Measurements from ENCODE around the gene SIMC1.
"Not testable (repeated sequence)": the region's sequence is repeated elsewhere in the genome, so short reads cannot be mapped to it uniquely, and the experiment has no call there.

The SIMC1 gene

DNA sequence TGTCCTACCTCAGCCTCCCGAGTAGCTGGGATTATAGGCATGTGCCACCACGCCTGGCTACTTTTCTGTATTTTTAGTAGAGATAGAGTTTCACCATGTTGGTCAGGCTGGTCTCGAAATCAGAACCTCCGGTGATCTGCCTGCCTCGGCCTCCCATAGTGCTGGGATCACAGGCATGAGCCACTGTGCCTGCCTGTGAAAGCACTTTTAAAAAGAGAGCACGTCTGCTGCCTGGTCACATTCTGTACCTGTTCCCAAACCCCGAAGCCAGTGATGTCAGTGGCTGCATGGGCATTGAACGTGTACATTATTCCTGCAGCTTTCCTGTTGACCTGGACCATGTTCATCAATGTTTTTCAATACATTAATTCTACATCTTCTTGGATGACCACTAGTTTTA lies 35.1 kb upstream of the SIMC1 start:
- DNase-seq (no peak), ATAC-seq (ENCODE audit: insufficient read depth, low read depth) (no peak)
- TF ChIP-seq, protein P1, sequence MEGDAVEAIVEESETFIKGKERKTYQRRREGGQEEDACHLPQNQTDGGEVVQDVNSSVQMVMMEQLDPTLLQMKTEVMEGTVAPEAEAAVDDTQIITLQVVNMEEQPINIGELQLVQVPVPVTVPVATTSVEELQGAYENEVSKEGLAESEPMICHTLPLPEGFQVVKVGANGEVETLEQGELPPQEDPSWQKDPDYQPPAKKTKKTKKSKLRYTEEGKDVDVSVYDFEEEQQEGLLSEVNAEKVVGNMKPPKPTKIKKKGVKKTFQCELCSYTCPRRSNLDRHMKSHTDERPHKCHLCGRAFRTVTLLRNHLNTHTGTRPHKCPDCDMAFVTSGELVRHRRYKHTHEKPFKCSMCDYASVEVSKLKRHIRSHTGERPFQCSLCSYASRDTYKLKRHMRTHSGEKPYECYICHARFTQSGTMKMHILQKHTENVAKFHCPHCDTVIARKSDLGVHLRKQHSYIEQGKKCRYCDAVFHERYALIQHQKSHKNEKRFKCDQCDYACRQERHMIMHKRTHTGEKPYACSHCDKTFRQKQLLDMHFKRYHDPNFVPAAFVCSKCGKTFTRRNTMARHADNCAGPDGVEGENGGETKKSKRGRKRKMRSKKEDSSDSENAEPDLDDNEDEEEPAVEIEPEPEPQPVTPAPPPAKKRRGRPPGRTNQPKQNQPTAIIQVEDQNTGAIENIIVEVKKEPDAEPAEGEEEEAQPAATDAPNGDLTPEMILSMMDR (IDR thresholded peaks at IDR 0.05; ENCODE audit: borderline replicate concordance, extremely low read depth, low read length, poor library complexity, severe bottlenecking), result no peak
- TF ChIP-seq EZH2 (IDR thresholded peaks at IDR 0.05; ENCODE audit: borderline replicate concordance, low read depth, low read length, severe bottlenecking), result no peak
- Histone ChIP-seq H2AFZ (ENCODE audit: low read depth, low read length) (no peak overlapping the region), H4K20me1 (ENCODE audit: insufficient read depth, low read length) (no peaks in the 10 kb centered on the region), H3K4me2 (ENCODE audit: insufficient read depth, low read length) (no peak overlapping the region), H3K4me1 (ENCODE audit: insufficient read depth, low read length) (no peaks in the 10 kb centered on the region), H3K27ac (ENCODE audit: low read length) (no peak overlapping the region), H3K27me3 (ENCODE audit: insufficient read depth, low read length, poor library complexity) (no peaks in the 10 kb centered on the region), H3K9me3 (ENCODE audit: insufficient read depth, low read length, severe bottlenecking) (no peaks in the 10 kb centered on the region), H3K79me2 (ENCODE audit: insufficient read depth, low read length) (no peaks in the 10 kb centered on the region), H3K36me3 (ENCODE audit: insufficient read depth, low read length) (no peaks in the 10 kb centered on the region), H3K4me3 (ENCODE audit: low read depth in 1 of 2, low read length in 2 of 2) (no peak overlapping the region), H3K9ac (ENCODE audit: low read depth, low read length) (no peak overlapping the region)

GRCh38 chr5:176203535-176203934 lies 34.7 kb upstream of the SIMC1 start:
- H3K36me3 ChIP-seq (ENCODE audit: insufficient read depth, low read length); H3K9me3 ChIP-seq (ENCODE audit: insufficient read depth, low read length, severe bottlenecking); ATAC-seq (ENCODE audit: insufficient read depth, low read depth); DNase-seq; H2AFZ ChIP-seq (ENCODE audit: low read depth, low read length); H3K4me3 ChIP-seq (ENCODE audit: low read depth in 1 of 2, low read length in 2 of 2); H4K20me1 ChIP-seq (ENCODE audit: insufficient read depth, low read length); H3K9ac ChIP-seq (ENCODE audit: low read depth, low read length); H3K79me2 ChIP-seq (ENCODE audit: insufficient read depth, low read length); H3K4me1 ChIP-seq (ENCODE audit: insufficient read depth, low read length); H3K27ac ChIP-seq (ENCODE audit: low read length); H3K27me3 ChIP-seq (ENCODE audit: insufficient read depth, low read length, poor library complexity); H3K4me2 ChIP-seq (ENCODE audit: insufficient read depth, low read length): not testable (repeated sequence)

DNA sequence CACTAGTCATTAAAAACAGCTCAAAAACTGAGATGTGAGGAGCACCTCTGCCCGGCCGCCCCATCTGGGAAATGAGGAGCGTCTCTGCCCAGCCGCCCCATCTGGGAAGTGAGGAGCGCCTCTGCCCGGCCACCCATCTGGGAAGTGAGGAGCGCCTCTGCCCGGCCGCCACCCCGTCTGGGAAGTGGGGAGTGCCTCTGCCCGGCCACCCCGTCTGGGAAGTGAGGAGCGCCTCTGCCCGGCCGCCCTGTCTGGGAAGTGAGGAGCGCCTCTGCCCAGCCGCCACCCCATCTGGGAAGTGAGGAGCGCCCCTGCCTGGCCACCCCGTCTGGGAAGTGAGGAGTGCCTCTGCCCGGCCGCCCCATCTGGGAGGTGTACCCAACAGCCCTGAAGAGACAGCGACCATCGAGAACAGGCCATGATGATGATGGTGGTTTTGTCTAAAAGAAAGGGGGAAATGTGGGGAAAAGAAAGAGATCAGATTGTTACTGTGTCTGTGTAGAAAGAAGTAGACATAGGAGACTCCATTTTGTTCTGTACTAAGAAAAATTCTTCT lies 23.7 kb upstream of the SIMC1 start:
- not testable (repeated sequence) for DNase-seq; H3K9ac ChIP-seq (ENCODE audit: low read depth, low read length); ATAC-seq (ENCODE audit: insufficient read depth, low read depth); H2AFZ ChIP-seq (ENCODE audit: low read depth, low read length); H4K20me1 ChIP-seq (ENCODE audit: insufficient read depth, low read length); H3K79me2 ChIP-seq (ENCODE audit: insufficient read depth, low read length); H3K4me3 ChIP-seq (ENCODE audit: low read depth in 1 of 2, low read length in 2 of 2); H3K27ac ChIP-seq (ENCODE audit: low read length); H3K27me3 ChIP-seq (ENCODE audit: insufficient read depth, low read length, poor library complexity); H3K36me3 ChIP-seq (ENCODE audit: insufficient read depth, low read length); H3K9me3 ChIP-seq (ENCODE audit: insufficient read depth, low read length, severe bottlenecking); H3K4me1 ChIP-seq (ENCODE audit: insufficient read depth, low read length); H3K4me2 ChIP-seq (ENCODE audit: insufficient read depth, low read length)

- not testable (repeated sequence) for H3K9me3 ChIP-seq (ENCODE audit: insufficient read depth, low read length, severe bottlenecking); H3K27me3 ChIP-seq (ENCODE audit: insufficient read depth, low read length, poor library complexity); H3K4me3 ChIP-seq (ENCODE audit: low read depth in 1 of 2, low read length in 2 of 2); DNase-seq; H4K20me1 ChIP-seq (ENCODE audit: insufficient read depth, low read length); ATAC-seq (ENCODE audit: insufficient read depth, low read depth); H2AFZ ChIP-seq (ENCODE audit: low read depth, low read length); H3K36me3 ChIP-seq (ENCODE audit: insufficient read depth, low read length); H3K79me2 ChIP-seq (ENCODE audit: insufficient read depth, low read length); H3K27ac ChIP-seq (ENCODE audit: low read length); H3K9ac ChIP-seq (ENCODE audit: low read depth, low read length); H3K4me1 ChIP-seq (ENCODE audit: insufficient read depth, low read length); H3K4me2 ChIP-seq (ENCODE audit: insufficient read depth, low read length)
Observed at GRCh38 chr5:176216393-176216916, 21.8 kb upstream of the SIMC1 start.

- H3K4me1 ChIP-seq (ENCODE audit: insufficient read depth, low read length); H4K20me1 ChIP-seq (ENCODE audit: insufficient read depth, low read length); H3K9me3 ChIP-seq (ENCODE audit: insufficient read depth, low read length, severe bottlenecking); H3K9ac ChIP-seq (ENCODE audit: low read depth, low read length); H2AFZ ChIP-seq (ENCODE audit: low read depth, low read length); H3K4me2 ChIP-seq (ENCODE audit: insufficient read depth, low read length); H3K27me3 ChIP-seq (ENCODE audit: insufficient read depth, low read length, poor library complexity); DNase-seq; H3K4me3 ChIP-seq (ENCODE audit: low read depth in 1 of 2, low read length in 2 of 2); H3K79me2 ChIP-seq (ENCODE audit: insufficient read depth, low read length); ATAC-seq (ENCODE audit: insufficient read depth, low read depth); H3K36me3 ChIP-seq (ENCODE audit: insufficient read depth, low read length); H3K27ac ChIP-seq (ENCODE audit: low read length): not testable (repeated sequence)
Observed at GRCh38 chr5:176217188-176217729, 21.0 kb upstream of the SIMC1 start.

DNA sequence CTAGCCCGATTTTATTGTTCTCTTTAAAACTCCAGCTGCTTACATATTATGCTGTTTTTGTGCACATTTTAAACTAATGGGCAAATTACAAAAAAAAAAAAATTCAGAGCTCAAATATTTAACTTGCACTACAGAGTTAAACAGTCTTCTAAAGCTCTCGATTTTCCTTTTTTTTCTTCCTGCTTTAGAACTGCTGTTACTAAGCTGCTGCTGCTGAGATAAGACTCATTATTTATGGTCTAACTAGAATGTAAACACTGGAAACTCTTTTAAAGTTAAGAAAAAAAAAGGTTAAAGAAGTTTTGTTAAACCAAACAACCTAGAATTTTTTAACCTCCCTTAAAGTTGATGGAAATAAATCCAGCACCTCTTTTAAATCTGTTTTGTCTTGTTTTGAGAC lies 20.5 kb upstream of the SIMC1 start:
- H3K36me3 ChIP-seq (ENCODE audit: insufficient read depth, low read length); H4K20me1 ChIP-seq (ENCODE audit: insufficient read depth, low read length); H3K27me3 ChIP-seq (ENCODE audit: insufficient read depth, low read length, poor library complexity); ATAC-seq (ENCODE audit: insufficient read depth, low read depth); H3K79me2 ChIP-seq (ENCODE audit: insufficient read depth, low read length); H3K9ac ChIP-seq (ENCODE audit: low read depth, low read length); H3K9me3 ChIP-seq (ENCODE audit: insufficient read depth, low read length, severe bottlenecking); H3K4me1 ChIP-seq (ENCODE audit: insufficient read depth, low read length); H3K4me3 ChIP-seq (ENCODE audit: low read depth in 1 of 2, low read length in 2 of 2); H2AFZ ChIP-seq (ENCODE audit: low read depth, low read length); DNase-seq; H3K4me2 ChIP-seq (ENCODE audit: insufficient read depth, low read length); H3K27ac ChIP-seq (ENCODE audit: low read length): not testable (repeated sequence)

- H3K9ac ChIP-seq (ENCODE audit: low read depth, low read length); H3K27ac ChIP-seq (ENCODE audit: low read length); H3K36me3 ChIP-seq (ENCODE audit: insufficient read depth, low read length); H4K20me1 ChIP-seq (ENCODE audit: insufficient read depth, low read length); DNase-seq; H2AFZ ChIP-seq (ENCODE audit: low read depth, low read length); H3K4me3 ChIP-seq (ENCODE audit: low read depth in 1 of 2, low read length in 2 of 2); H3K79me2 ChIP-seq (ENCODE audit: insufficient read depth, low read length); H3K4me2 ChIP-seq (ENCODE audit: insufficient read depth, low read length); H3K4me1 ChIP-seq (ENCODE audit: insufficient read depth, low read length); H3K9me3 ChIP-seq (ENCODE audit: insufficient read depth, low read length, severe bottlenecking); H3K27me3 ChIP-seq (ENCODE audit: insufficient read depth, low read length, poor library complexity); ATAC-seq (ENCODE audit: insufficient read depth, low read depth): not testable (repeated sequence)
Observed at GRCh38 chr5:176222006-176222405, 16.2 kb upstream of the SIMC1 start.

Data from DND-41 (cell line).